Myometrial cell (primary cell): ENCODE results near the gene PTTG1IP. TPM values are rescaled to one million over a fixed set of nuclear protein-coding genes. Genes with fewer than 3 reads are reported as not detected.

Source experiments
- total RNA-seq: library from RNA; depleted of rRNA; stranded (reverse); fragments of >200 nt; gene quantifications from 2 replicates; pipeline ENCODE4 v1.2.3, GENCODE V29; 2015

Gene PTTG1IP, protein sequence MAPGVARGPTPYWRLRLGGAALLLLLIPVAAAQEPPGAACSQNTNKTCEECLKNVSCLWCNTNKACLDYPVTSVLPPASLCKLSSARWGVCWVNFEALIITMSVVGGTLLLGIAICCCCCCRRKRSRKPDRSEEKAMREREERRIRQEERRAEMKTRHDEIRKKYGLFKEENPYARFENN
- total RNA-seq, result 282 and 295 TPM in 2 replicates

DNA sequence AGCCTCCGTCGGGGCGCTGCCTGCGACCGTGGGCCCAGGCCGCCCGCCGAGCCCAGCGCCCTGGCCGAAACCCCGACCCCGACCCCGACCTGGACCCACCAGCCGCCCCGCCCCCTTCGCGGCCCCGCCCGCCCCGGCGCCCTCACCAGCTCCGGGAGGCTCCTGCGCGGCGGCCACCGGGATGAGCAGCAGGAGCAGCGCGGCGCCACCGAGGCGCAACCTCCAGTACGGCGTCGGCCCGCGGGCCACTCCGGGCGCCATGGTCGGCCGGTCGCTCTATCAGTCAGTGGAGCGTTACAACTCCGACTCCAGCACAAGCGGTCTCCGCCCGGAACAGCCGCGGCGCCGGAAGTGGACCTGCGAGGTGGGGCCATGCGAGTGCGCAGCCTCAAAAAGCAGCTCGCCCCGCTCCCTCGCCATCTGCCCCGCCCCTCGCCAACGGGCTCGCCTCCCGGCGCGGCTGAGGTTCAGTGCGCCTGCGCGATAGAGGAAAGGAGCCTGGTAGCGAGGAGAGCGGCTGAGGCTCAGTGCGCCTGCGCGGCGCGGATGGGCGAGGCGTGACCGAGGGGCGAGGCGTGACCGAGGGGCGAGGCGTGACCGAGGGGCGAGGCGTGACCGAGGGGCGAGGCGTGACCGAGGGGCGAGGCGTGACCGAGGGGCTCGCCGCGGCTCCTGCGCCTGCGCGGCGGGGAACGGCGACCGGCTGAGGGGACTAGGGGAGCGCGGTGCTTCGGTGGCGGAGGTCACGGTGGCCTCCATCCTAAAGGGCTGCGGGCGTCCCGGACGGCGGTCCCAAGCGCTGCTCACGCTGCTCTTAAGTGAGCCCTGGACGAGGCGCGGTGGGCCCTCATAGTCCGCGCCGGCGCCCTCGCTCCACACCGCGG, at the start of gene PTTG1IP:
TSS of gene PTTG1IP (minus strand) at position 335 of the 884 bp plus-strand sequence. CDS start at position 261, 74 bp downstream.

DNA sequence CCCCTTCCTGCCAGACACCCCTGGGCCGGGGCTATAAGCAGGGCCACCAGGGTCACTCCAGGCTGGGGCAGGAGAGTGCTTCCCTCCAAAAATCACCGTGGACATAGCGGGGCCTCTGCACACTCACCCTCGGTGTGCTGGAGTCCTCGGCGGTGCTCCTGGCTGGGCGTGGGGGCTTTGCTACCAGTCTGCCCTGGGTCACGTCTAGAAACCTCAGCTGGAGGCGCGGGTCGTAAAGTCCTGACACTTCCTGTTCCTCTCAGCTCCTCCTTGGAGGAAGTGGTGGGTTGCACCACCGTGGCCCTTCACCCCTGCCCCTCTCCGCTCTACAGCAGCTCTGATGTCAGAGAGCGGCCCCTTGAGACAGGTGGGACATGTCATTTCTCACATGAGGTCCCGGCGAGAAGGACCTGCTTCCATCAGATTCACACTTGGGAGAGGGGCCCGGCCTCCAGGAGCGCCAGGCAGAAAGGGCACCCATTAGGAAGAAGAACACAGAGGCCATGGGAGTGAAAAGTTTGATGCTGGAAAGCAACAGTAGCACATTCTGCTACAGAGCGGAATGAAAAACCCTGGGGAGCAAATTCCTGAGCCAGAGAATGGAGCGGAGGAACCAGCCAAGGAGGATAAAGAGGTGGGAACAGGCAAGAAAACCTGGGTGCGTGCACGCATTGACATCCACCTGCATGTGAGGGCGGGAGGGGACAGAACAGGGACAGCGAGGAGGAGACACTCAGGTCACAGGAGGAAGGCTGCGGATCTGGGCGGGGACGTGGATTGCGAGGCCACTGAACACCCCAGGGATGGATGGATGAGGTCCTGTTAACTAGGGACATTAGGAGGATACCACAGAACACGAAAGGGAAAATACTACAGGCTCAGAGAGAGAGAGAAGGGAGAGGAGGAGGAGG, 47.5 kb upstream of the PTTG1IP start, which contains the start of gene ITGB2:
TSS of gene ITGB2 (minus strand) at position 206 of the 911 bp plus-strand sequence. CDS start 10,117 bp downstream, outside the sequence.

DNA sequence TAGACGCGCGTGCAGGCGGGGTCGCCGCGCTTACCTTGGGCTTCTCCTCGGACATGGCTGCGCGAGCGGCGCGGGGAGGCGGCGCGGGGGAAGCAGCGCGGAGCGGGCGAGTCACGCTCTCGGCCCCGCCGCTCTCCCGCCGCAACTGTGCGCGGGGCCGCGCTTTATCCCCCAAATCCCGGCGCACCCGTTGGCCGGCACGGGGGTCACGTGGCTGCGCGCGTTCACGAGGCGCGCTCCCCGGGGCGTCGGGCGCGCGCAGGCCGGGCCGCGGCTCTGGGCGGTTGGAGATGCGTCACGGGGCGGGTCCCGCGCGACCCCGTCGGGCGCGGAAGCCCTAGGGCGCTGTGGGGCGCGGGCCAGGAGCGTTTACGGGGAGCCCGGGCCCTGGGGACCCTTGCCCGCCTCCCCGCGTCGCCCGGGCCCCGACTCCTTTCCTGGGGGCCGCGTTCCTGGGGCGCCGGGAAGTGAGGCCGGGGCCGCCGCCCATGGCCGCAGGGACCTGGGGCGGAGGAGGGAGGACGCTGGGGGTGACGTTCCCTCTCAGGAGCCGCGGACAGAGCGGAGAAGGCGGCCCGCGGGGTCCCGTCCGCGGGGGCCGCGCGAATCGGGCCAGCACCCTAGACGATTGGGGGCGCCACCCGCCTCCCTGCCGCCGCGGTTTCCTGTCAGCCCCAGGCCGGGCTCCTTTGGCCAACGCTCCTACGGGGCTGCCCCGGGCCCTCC, 55.4 kb downstream of the PTTG1IP start, which contains the start of gene SUMO3:
TSS of gene SUMO3 (minus strand) at position 149 of the 726 bp plus-strand sequence. CDS start at position 55, 94 bp downstream.

DNA sequence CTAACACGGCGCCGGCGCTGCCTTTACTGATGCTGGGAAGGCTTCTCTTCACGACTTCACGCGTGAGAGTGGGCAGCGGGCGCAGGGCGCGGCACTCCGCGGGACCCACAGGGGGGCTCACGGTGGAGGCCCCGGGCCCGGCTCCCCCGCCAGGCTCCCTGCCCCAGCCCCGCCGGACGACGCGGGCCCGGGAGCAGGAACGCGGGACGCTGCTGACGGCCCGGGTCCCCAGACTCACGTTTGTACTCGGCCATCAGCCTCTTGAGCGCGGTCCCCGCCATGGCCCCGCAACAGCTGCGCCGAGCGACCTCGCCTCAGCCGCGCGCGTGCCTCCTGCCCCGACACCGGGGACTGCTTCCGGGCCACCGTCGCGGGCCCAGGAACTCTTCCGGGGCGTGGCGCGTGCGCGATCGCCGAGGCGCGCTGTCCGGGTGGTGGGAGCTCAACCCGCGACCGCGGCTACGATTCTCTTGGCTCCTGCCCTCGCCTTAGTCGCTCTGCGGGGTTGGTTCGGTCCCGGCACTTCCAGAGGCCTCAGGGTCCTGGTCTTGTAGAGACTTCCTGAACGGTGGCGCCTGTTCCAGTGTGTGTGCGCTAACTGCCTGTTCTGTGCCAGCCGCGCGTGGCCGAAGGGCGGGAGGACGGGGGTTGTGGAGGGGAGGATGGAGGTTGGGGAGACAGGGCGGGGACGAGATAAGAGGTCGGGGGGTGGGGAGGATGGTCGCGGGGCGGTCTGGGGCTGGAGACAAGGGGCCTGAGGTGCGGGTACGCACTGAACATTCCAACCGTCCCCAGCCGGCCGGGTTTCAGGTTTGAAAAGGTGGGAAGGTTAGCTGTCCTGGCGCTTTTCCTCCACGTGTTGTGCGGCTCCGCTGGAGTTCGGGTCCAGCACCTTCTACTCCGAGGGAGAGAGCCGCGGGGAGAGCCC, 71.8 kb downstream of the PTTG1IP start, which contains the start of gene UBE2G2:
TSS of gene UBE2G2 (minus strand) at position 353 of the 928 bp plus-strand sequence. CDS start at position 281, 72 bp downstream.

Other genes with a start within 250 kb of the PTTG1IP start
- not detected in 2 replicates for gene KRTAP10-9, start 246.6 kb downstream of the PTTG1IP start, total RNA-seq
- gene KRTAP10-10, start 236.3 kb downstream of the PTTG1IP start, total RNA-seq, result not detected in 2 replicates
- not detected in 2 replicates for gene KRTAP10-11, start 227.3 kb downstream of the PTTG1IP start, total RNA-seq
- not detected in 2 replicates for gene KRTAP12-4, start 219.0 kb downstream of the PTTG1IP start, total RNA-seq
- not detected in 2 replicates for gene KRTAP12-3, start 215.8 kb downstream of the PTTG1IP start, total RNA-seq
- gene KRTAP12-2, start 206.8 kb downstream of the PTTG1IP start, total RNA-seq, result not detected in 2 replicates
- gene KRTAP12-1, start 191.5 kb downstream of the PTTG1IP start, total RNA-seq, result not detected in 2 replicates
- not detected in 2 replicates for gene KRTAP10-12, start 176.5 kb downstream of the PTTG1IP start, total RNA-seq
- gene TSPEAR, start 162.1 kb downstream of the PTTG1IP start, total RNA-seq, result not detected in 2 replicates
- 22.3 and 22.5 TPM in 2 replicates for gene UBE2G2, start 71.9 kb downstream of the PTTG1IP start, total RNA-seq
- gene SUMO3, start 55.6 kb downstream of the PTTG1IP start, total RNA-seq, result 85.0 and 99.4 TPM in 2 replicates
- not detected in 2 replicates for gene ITGB2, start 47.2 kb upstream of the PTTG1IP start, total RNA-seq
- gene SLX9, start 66.3 kb upstream of the PTTG1IP start, total RNA-seq, result 12.4 and 22.5 TPM in 2 replicates
- gene ADARB1, start 200.9 kb upstream of the PTTG1IP start, total RNA-seq, result 11.2 and 12.2 TPM in 2 replicates